COR-L47 (cell line): ENCODE results near the gene ELANE.

Experiments
- DNase-seq: peaks from one replicate; lab custom pipeline; 2025; lab: John Stamatoyannopoulos, UW

Gene ELANE

GRCh38 chr19:852136-853013 lies at the start of gene ELANE:
TSS of gene ELANE (plus strand) at chr19:852303. CDS start at chr19:852329, 26 bp downstream.
- no peak for DNase-seq

GRCh38 chr19:802498-803098 lies 49.5 kb upstream of the ELANE start:
- no peak for DNase-seq

DNA sequence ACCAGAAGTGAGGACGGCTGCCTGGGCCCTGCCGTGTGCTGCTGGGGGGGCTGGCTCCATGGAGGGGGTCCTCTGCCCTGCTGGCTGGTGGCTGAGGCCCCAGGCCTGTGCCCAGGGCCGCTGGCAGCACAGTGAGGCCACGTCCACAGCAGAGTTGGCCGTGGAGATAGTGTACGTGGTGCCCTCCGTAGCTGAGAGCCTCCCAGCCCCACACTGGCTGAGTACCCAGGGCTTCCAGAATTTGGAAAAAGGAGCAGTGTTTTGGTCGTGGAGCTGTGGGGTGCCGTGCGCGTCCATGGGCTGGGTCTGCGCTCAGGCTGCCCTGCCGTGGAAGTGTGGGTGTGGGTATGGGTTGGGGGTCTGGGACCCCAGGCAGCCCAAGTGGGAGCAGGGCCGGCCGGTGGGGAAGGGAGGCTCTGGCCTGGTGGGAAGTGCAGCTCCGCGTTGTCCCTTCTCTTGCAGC lies 49.0 kb upstream of the ELANE start:
- DNase-seq: no peak

GRCh38 chr19:803686-804418 lies 48.3 kb upstream of the ELANE start:
- DNase-seq: no peak

GRCh38 chr19:804419-805165 lies 47.5 kb upstream of the ELANE start:
- no peak for DNase-seq

DNA sequence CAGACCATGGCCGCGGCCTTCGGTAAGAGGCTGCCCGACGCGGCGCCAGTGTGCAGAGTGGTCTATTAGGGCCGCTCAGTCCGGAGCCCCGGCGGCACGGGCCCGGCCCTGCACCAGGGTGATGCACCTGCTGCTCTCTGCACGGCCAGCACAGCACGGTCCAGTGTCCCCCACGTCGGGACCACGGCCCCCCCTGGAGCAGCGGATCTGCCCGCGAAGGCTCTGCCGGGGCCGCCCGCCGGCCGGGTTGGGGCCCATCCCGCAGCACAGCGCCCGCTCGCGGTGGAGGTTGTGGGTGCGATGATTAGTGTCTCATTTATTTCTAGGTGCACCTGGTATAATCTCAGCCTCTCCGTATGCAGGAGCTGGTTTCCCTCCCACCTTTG lies 46.9 kb upstream of the ELANE start:
- no peak for DNase-seq

- no peak for DNase-seq
Observed at GRCh38 chr19:805600-806550, 46.2 kb upstream of the ELANE start.

GRCh38 chr19:806815-807421 lies 45.2 kb upstream of the ELANE start:
- no peak for DNase-seq

- no peak for DNase-seq
Observed at GRCh38 chr19:807627-808422, 44.3 kb upstream of the ELANE start.

GRCh38 chr19:808423-808775 lies 43.7 kb upstream of the ELANE start:
- DNase-seq: no peak

DNA sequence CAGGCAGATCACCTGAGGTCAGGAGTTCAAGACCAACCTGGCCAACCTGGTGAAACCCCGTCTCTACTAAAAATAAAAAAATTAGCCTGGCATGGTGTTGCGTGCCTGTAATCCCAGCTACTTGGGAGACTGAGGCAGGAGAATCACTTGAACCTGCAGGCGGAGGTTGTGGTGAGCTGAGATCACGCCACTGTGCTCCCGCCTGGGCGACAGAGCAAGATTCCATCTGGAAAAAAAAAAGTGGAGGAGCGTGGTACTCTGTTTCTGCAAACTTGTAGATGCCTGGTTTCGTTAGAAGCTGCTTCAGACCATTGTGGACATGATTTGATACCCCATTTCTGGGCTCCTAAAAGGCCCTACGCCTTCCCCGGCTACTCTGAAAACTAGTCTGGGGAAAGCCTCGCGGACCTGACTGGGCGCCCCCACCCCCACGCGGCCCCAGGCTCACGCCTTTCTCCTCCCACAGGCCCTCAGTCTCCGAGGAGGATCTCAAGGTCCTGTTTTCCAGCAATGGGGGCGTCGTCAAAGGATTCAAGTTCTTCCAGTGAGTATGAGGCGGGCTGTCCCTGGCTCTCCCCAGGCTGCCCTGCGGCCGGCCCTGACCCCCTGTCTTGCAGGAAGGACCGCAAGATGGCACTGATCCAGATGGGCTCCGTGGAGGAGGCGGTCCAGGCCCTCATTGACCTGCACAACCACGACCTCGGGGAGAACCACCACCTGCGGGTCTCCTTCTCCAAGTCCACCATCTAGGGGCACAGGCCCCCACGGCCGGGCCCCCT lies 41.8 kb upstream of the ELANE start:
- DNase-seq: no peak

- DNase-seq: no peak
Observed at GRCh38 chr19:810883-811489, 41.1 kb upstream of the ELANE start.

DNA sequence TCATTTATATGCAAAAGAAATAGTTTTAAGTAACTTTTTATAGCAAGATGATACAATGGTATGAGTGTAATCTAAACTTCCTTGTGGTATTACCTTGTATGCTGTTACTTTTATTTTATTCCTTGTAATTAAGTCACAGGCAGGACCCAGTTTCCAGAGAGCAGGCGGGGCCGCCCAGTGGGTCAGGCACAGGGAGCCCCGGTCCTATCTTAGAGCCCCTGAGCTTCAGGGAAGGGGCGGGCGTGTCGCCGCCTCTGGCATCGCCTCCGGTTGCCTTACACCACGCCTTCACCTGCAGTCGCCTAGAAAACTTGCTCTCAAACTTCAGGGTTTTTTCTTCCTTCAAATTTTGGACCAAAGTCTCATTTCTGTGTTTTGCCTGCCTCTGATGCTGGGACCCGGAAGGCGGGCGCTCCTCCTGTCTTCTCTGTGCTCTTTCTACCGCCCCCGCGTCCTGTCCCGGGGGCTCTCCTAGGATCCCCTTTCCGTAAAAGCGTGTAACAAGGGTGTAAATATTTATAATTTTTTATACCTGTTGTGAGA lies 40.5 kb upstream of the ELANE start:
- no peak for DNase-seq

- no peak for DNase-seq
Observed at GRCh38 chr19:812049-812746, 39.9 kb upstream of the ELANE start.

GRCh38 chr19:812747-813218 lies 39.3 kb upstream of the ELANE start:
- no peak for DNase-seq

- no peak for DNase-seq
Observed at GRCh38 chr19:813219-814151, 38.6 kb upstream of the ELANE start.
